Heart left ventricle (tissue), 16 donors: ENCODE data around the gene SLAMF8. TPM values are rescaled to one million over a fixed set of nuclear protein-coding genes. Genes with fewer than 3 reads are reported as not detected.
A peak's percentile ranks its signal among the peaks of the same experiment; 100 is the strongest.

ENCODE experiments used
- ATAC-seq, 4 donors: fragments of 200-7000 bp; cut with Tn5 transposase; one replicate each; pipeline ENCODE4 v1.9.1; 2020 to 2022; ENCODE audit warnings: moderate library complexity in 4 of 4, mild to moderate bottlenecking in 3 of 4, moderate number of reproducible peaks in 1 of 4
- DNase-seq, 5 donors: peaks; one replicate each; pipeline ENCODE4 v3.0.0-alpha.2; 2020
- H3K27ac ChIP-seq, 12 donors: fragments of 200-600 bp; sonication (generic) in 4 of 12; one replicate each; pipeline versions ENCODE4 v1.5.0 to v1.8.0; 2016 to 2022; ENCODE audit warnings: mild to moderate bottlenecking in 2 of 12
- H3K27me3 ChIP-seq, 9 donors: fragments of 200-600 bp; sonication (generic) in 2 of 9; one replicate each; pipeline versions ENCODE4 v1.5.1 to v1.8.0; 2016 to 2022; ENCODE audit warnings: mild to moderate bottlenecking in 3 of 9
- H3K36me3 ChIP-seq, 9 donors: fragments of 200-600 bp; sonication (generic) in 2 of 9; one replicate each; pipeline versions ENCODE4 v1.5.0 to v1.8.0; 2018 to 2022; ENCODE audit warnings: mild to moderate bottlenecking in 2 of 9
- H3K4me1 ChIP-seq, 12 donors: fragments of 200-600 bp; sonication (generic) in 4 of 12; one replicate each; pipeline versions ENCODE4 v1.5.0 to v1.8.0; 2016 to 2022; ENCODE audit warnings: mild to moderate bottlenecking in 3 of 12
- H3K4me3 ChIP-seq, 12 donors: fragments of 200-600 bp; sonication (generic) in 4 of 12; one replicate each; pipeline versions ENCODE4 v1.5.0 to v1.8.0; 2017 to 2022; ENCODE audit warnings: mild to moderate bottlenecking in 9 of 12, moderate library complexity in 4 of 12
- H3K9me3 ChIP-seq, 12 donors: fragments of 200-600 bp; sonication (generic) in 4 of 12; one replicate each; pipeline versions ENCODE4 v1.5.0 to v1.8.0; 2016 to 2022; ENCODE audit warnings: mild to moderate bottlenecking in 1 of 12
- CTCF ChIP-seq, 12 donors: fragments of 200-600 bp; sonication (generic) in 4 of 12; IDR thresholded peaks; one replicate each; pipeline versions ENCODE4 v1.5.0 to v1.8.0; 2018 to 2022; ENCODE audit warnings: antibody characterized with exemption in 12 of 12, mild to moderate bottlenecking in 5 of 12
- POLR2A ChIP-seq, 2 donors: fragments of 450-650 bp; IDR thresholded peaks; one replicate each; pipeline ENCODE4 v1.6.1; 2017; ENCODE audit warnings: antibody characterized with exemption in 2 of 2, mild to moderate bottlenecking in 2 of 2, moderate library complexity in 2 of 2
- WGBS, 4 donors: extraction: QIAGEN DNeasy Blood & Tissue Kit in 2 of 4; methylation state at CpG; one replicate each; pipeline versions ENCODE4 v1.1.5 to v1.1.7; 2013 to 2018; 5-methylcytosine and 5-hydroxymethylcytosine counted together
- intact Hi-C, 10 donors: fragments of 100-400 bp; cut with DNase I; formaldehyde crosslinking; loops; one replicate each; pipeline versions ENCODE4 v1.11.1 to v1.14.2; 2022
- polyA plus RNA-seq, 2 donors: library from polyadenylated mRNA; stranded (reverse); fragments of 200-250 nt; gene quantifications; one replicate each; pipeline ENCODE4 v1.2.3, GENCODE V29; 2013
- total RNA-seq, 9 donors: library from RNA; depleted of rRNA in 2 of 9; stranded (reverse); fragments of >200 nt in 2 of 9; fragmentation: NEBNext Ultra II Directional in 3 of 9; extraction: Animal tissue kit (Norgen Biotek cat#: 25700) in 3 of 9; gene quantifications; one replicate each; pipeline versions ENCODE4 v1.1.0 to v1.2.4, GENCODE V29; 2016 to 2023
- donor health status: ischemic (EF 13 %, LVEDD 7.1; RV severe dilation, severe dysfunction).
- donor health status: healthy with polysubstance abuse.
- donor health status: DM: no; HTN: yes; CAD: no.
- donor health status: DM: no; HTN: no; CAD: no.
- donor health status: ischemic (EF 25% LVEDD 6.9; RV normal size, moderate dysfunction).
- donor health status: ischemic (EF 25% LVEDD 5.7; RV mildly dilated, moderate dysfunction).
- donor health status: healthy.
- donor health status: DM: yes; HTN: yes; CAD: no.
- donor health status: ischemic (EF 35%, LVEDD 5.7; RV mildly dilated, moderate dysfunction).
- donor health status: nonischemic (EF 11% LVEDD 7.7; RV severe dilation, severe dysfunction).
- donor health status: DM: yes; HTN: yes; CAD: no.
- donor health status: PGD.
- donor health status: ischemic (EF 29% LVEDD 5.4; RV normal size, mild dysfunction).
- donor health status: nonischemic (EF 23%, LVEDD 6.1; RV moderate dilation, normal function).

SLAMF8 gene
- total and polyA plus RNA-seq, 11 donors, result 0.50 to 44.9 (median 1.5) TPM

DNA sequence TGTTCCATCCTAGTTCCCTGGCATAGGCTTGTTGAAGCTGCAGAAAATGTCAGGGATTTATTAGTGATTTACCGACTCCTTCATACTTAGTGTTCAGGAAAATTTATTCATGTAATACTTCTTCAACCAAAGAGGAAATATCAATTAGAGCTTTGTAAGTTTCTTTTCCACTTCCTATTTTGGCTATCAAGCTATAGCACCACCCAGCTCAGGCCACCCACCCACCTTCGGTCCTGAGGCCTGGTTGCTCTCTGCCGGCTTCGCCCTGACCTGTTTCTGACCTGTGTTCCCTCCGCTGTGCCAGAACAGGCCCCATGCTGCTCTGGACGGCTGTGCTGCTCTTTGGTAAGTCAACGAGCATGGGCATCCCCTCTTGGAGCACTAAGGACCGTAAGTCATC lies 24.6 kb upstream of the SLAMF8 start, which contains the start of gene FCRL6:
FCRL6 (plus strand) TSS at position 250 of the 400 bp plus-strand sequence; CDS start at position 315, 65 bp downstream.
- intact Hi-C loops, result loop anchor here in 3 of 10 donors (5.0 to 10.0 kb wide), 3 partner anchors 50 to 145 kb away; partner anchors contain the start of gene IGSF9 (in 2 of the 3)
- peaks cover 0 to 62% (median 0%) of the 10 kb centered on the region in 12 donors for H3K4me1 ChIP-seq
- ATAC-seq (no peak), DNase-seq (no peak)
- H3K27me3 ChIP-seq, result no peaks in the 10 kb centered on the region
- WGBS, 4 donors, result 81 to 90% (median 87%) methylated on average over 8 of the region's 8 CpGs
- no peaks in the 10 kb centered on the region for H3K36me3 ChIP-seq
- no peaks in the 10 kb centered on the region for H3K9me3 ChIP-seq
- H3K27ac ChIP-seq, result peak within 1 kb of the TSS in 3 of 12 donors; percentile 2 to 27 (median 18)
- TF ChIP-seq POLR2A (IDR thresholded peaks at IDR 0.05), result no peak
- no peak for TF ChIP-seq CTCF (IDR thresholded peaks at IDR 0.05)
- H3K4me3 ChIP-seq, result peak within 1 kb of the TSS in 1 of 12 donors; percentile 31

DNA sequence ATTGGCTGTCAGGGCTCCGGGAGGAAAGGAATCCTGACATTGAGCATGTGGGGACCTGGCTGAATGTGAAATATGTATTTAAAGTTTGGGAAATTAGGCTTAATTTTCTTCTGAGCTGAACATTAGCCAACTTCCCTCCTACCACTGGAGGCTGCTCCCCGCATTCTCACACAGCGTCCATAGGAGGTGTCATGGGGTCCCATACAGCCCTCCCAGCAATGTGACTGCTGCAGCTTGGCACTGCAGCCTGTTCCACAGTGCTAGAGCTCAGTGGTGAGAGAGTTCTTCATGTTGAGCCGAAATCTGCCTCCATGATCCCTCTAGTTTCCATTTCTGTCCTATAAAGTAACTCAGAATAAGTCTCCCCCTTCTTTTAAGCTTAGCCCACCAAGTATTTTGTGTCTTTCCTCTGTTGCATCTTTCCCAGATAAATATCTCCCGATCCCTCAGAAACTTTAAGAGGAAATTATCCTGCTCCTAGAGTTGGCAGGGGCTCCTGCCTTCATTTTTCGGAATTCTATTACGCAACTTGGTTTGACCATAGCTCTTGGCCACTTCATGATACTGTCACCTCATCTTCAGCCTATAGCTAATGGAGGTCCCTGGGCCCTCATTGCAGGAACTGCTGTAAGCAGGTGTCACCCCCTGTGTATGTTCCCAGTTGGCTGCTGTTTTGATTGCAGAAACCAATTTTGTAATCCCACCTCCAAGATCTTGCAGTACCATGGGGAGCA lies 22.6 kb upstream of the SLAMF8 start:
- Histone ChIP-seq H3K4me1 (peaks cover 0 to 59% (median 0%) of the 10 kb centered on the region in 12 donors), H3K27ac (peak overlapping the region in 1 of 12 donors; percentile 10), H3K36me3 (no peaks in the 10 kb centered on the region), H3K9me3 (no peaks in the 10 kb centered on the region), H3K4me3 (no peak overlapping the region), H3K27me3 (no peaks in the 10 kb centered on the region)
- 70 to 78% (median 73%) methylated on average over 7 of the region's 7 CpGs for WGBS, 4 donors
- no peak for TF ChIP-seq CTCF (IDR thresholded peaks at IDR 0.05)
- no peak for TF ChIP-seq POLR2A (IDR thresholded peaks at IDR 0.05)
- ATAC-seq (no peak), DNase-seq (no peak)
- intact Hi-C loops, result loop anchor here in 3 of 10 donors (5.0 to 10.0 kb wide), 3 partner anchors 48 to 143 kb away; partner anchors contain the start of gene IGSF9 (in 2 of the 3)

DNA sequence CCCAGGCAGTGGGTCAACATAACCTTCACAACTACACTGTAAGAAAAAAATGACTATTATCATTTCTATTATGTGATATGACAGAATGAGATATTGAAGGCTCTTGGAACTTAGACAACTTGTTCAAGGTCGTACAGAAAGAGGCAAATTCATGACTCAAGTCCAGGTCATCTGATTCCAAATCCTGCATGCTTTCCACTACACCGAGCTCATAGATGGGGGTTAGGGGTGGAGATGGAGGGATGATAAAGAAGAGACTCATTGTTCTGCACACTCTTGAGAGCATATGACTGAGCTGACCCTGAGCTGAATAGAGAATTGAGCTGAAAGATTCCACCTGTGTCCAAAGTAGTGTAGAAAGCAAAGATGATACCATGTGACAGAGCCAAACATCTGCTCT lies 21.7 kb upstream of the SLAMF8 start:
- Histone ChIP-seq H3K27me3 (no peaks in the 10 kb centered on the region), H3K36me3 (no peaks in the 10 kb centered on the region), H3K9me3 (no peaks in the 10 kb centered on the region), H3K4me1 (peaks cover 0 to 51% (median 0%) of the 10 kb centered on the region in 12 donors), H3K4me3 (no peak overlapping the region), H3K27ac (no peak overlapping the region)
- ATAC-seq (no peak), DNase-seq (no peak)
- WGBS, 4 donors, result 30 to 54% (median 38%) methylated on average over 2 of the region's 2 CpGs
- intact Hi-C loops, result loop anchor here in 3 of 10 donors (5.0 to 10.0 kb wide), 3 partner anchors 47 to 142 kb away; partner anchors contain the start of gene IGSF9 (in 2 of the 3)
- TF ChIP-seq CTCF (IDR thresholded peaks at IDR 0.05) (no peak), POLR2A (IDR thresholded peaks at IDR 0.05) (no peak)

GRCh38 chr1:159815926-159816325 lies 10.7 kb upstream of the SLAMF8 start:
- H3K27ac ChIP-seq, result no peak overlapping the region
- H3K27me3 ChIP-seq, result peaks cover 0 to 1% (median 0%) of the 10 kb centered on the region in 9 donors
- no peaks in the 10 kb centered on the region for H3K36me3 ChIP-seq
- peaks cover 0 to 1% (median 0%) of the 10 kb centered on the region in 12 donors for H3K4me1 ChIP-seq
- 90 to 95% (median 93%) methylated on average over 8 of the region's 8 CpGs for WGBS, 4 donors
- intact Hi-C loops, result no loop called here
- H3K9me3 ChIP-seq, result no peaks in the 10 kb centered on the region
- DNase-seq (no peak), ATAC-seq (no peak)
- H3K4me3 ChIP-seq, result no peak overlapping the region
- TF ChIP-seq POLR2A (IDR thresholded peaks at IDR 0.05), result no peak
- TF ChIP-seq CTCF (IDR thresholded peaks at IDR 0.05), result no peak
